GM21515 (cell line): ENCODE results near the gene WDR90.

Source experiments
- ATAC-seq: cut with Tn5 transposase; IDR thresholded peaks from one replicate; pipeline ENCODE4 v1.9.1; 2021; ENCODE audit not compliant: unreplicated experiment

The WDR90 gene

GRCh38 chr16:658679-659571 is 9.8 kb downstream of the WDR90 start:
- no peak for ATAC-seq

- ATAC-seq = no peak
Measured at GRCh38 chr16:659618-660017, 10.5 kb downstream of the WDR90 start.

DNA sequence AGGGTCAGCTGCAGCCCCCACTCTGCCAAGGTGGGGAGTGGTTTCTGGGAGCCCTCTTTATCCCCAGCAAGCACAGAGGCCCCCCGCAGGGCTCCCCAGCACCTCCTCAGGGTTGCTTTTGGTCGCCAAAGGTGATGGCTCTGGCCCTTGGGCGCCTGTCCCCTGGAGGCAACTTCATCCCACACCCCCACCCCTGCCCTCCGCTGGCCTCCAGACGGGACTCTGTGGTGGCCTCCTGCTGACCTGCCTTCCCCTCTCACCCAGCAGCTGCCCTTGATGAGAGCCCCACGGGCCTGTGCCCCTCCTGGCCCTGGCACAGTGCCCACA is 10.9 kb downstream of the WDR90 start:
- no peak for ATAC-seq

- no peak for ATAC-seq
Measured at GRCh38 chr16:660459-661183, 11.5 kb downstream of the WDR90 start.

- no peak for ATAC-seq
Measured at GRCh38 chr16:661184-661821, 12.1 kb downstream of the WDR90 start.

GRCh38 chr16:662095-662494 is 12.9 kb downstream of the WDR90 start:
- ATAC-seq = no peak

DNA sequence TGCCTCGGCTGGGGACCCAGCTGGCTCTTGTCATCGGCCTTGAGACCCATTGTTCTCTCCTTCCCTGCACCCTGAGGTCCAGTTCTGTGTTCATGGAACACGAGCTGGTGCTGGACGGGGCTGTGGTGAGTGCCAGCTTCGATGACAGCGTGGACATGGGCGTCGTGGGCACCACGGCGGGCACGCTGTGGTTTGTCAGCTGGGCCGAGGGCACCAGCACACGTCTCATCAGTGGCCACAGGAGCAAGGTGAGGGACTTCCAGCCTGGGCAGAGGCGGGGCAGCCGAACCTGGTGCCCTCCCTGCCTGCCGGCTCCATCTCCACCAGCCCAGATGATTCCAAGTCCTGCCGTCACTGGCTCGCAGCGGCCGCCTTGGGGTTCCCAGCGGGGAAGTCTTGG is 13.4 kb downstream of the WDR90 start:
- no peak for ATAC-seq

- ATAC-seq = no peak
Measured at GRCh38 chr16:666572-666971, 17.4 kb downstream of the WDR90 start.

GRCh38 chr16:667113-667779 is 18.1 kb downstream of the WDR90 start:
- ATAC-seq = no peak

- ATAC-seq = no peak
Measured at GRCh38 chr16:667780-668518, 18.8 kb downstream of the WDR90 start, which contains the start of gene RHOT2. Gene RHOT2, plus strand, starts transcription at chr16:668132. Its CDS starts 68 bp downstream, at chr16:668200.

- no peak for ATAC-seq
Measured at GRCh38 chr16:668519-669171, 19.5 kb downstream of the WDR90 start.

- ATAC-seq = no peak
Measured at GRCh38 chr16:669666-670065, 20.5 kb downstream of the WDR90 start.

- no peak for ATAC-seq
Measured at GRCh38 chr16:670485-671352, 21.6 kb downstream of the WDR90 start.

DNA sequence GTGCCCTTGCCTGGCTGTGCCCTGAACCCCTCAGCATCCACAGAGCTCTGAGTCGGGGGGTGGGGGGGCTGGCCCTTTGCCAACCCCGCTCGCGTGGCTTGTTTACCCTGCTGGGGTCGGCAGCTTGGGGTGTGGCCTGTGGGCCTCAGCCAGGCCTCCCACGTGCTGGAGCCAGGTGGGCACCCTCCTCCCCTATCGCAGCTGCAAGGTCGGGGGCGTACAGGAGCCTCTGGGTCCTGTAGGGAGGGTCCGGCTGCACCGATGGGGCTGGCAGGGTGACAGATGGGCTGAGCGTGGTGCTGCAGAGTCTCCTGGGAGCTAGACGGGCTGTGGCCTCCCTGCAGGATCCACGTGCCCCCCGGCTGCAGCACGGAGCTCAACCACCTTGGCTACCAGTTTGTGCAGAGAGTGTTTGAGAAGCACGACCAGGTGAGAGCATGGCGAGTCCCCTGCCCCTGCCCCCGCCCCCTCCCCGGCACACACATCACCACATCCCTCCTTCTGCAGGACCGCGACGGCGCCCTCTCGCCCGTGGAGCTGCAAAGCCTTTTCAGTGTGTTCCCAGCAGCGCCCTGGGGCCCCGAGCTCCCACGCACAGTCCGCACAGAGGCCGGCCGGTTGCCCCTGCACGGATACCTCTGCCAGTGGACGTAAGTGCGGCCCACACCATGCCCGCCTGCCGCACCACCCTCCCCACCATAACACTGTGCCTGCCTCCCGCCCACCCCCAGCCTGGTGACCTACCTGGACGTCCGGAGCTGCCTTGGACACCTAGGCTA is 22.4 kb downstream of the WDR90 start:
- no peak for ATAC-seq

DNA sequence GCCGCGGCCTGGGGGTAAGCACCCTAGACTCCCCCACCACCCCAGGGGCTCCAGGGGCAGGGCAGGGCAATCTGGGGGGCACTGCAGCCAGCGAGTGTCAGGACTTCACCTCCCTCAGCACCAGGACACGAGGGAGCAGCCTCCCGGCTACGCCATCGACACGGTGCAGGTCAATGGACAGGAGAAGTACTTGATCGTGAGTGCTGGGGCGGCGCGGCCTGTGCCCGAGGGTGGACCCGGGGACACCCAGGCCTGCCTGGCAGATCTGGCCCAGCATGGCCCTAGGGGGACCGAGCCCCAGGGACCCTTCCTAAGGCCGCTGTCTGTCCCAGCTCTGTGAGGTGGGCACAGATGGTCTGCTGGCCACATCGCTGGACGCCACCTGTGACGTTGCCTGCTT is 23.2 kb downstream of the WDR90 start:
- no peak for ATAC-seq

DNA sequence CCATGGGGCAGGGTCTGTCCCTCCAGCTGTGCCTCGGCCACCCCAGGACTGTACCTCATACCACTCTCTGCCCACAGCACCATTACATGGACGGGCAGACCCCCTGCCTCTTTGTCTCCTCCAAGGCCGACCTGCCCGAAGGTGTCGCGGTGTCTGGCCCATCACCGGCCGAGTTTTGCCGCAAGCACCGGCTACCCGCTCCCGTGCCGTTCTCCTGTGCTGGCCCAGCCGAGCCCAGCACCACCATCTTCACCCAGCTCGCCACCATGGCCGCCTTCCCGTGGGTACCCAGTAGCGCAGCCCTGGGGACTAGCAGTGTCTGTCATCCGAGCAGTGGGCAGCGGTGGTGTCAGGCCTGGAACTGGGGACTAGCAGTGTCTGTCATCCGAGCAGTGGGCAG is 23.7 kb downstream of the WDR90 start:
- ATAC-seq = no peak

DNA sequence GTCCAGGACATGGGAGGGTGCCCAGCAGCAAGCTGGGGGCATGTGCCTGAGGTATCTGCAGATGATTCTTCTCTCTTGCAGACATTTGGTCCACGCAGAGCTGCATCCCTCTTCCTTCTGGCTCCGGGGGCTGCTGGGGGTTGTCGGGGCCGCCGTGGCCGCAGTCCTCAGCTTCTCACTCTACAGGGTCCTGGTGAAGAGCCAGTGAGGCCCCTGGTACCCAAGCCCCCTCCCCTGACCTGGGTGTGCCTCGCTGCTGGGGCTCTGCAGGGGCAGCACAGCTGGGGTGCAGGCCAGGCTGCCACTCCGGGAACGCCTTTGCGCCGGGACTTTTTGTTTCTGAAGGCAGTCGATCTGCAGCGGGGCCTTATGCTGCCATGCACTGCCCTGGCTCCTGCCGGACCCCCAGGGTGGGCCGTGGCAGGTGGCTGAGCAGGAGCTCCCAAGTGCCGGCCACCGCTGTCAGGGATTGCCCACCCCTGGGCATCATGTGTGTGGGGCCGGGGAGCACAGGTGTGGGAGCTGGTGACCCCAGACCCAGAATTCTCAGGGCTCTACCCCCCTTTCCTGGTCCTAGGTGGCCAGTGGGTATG is 24.3 kb downstream of the WDR90 start:
- no peak for ATAC-seq
